Measurements from ENCODE around the gene ITPR1.

- TF ChIP-seq ZNF114 (tag by site-specific recombination; IDR thresholded peaks at IDR 0.05) (no peak), ZNF24 (tag by site-specific recombination; IDR thresholded peaks at IDR 0.05) (no peak), ZNF10 (tag by site-specific recombination; IDR thresholded peaks at IDR 0.05) (no peak), ZNF473 (tag by site-specific recombination; IDR thresholded peaks at IDR 0.05) (no peak), BCL11A (tag by site-specific recombination; IDR thresholded peaks at IDR 0.05; ENCODE audit: low read depth) (no peak), CTCF (tag by site-specific recombination; IDR thresholded peaks at IDR 0.05) (no peak)
Observed at GRCh38 chr3:4726549-4726948, 233.4 kb downstream of the ITPR1 start.

Data from HEK293 (cell line).